SKM-1 treated with dmso at 0.1 percent for 144 hours (cell line): ENCODE results near the gene PFKL.
"Not testable (repeated sequence)": the region's sequence is repeated elsewhere in the genome, so short reads cannot be mapped to it uniquely, and the experiment has no call there.

Experiments used
- DNase-seq: peaks from one replicate; lab custom pipeline; 2025; ENCODE audit not compliant: unreplicated experiment; lab: John Stamatoyannopoulos, UW

Gene PFKL

DNA sequence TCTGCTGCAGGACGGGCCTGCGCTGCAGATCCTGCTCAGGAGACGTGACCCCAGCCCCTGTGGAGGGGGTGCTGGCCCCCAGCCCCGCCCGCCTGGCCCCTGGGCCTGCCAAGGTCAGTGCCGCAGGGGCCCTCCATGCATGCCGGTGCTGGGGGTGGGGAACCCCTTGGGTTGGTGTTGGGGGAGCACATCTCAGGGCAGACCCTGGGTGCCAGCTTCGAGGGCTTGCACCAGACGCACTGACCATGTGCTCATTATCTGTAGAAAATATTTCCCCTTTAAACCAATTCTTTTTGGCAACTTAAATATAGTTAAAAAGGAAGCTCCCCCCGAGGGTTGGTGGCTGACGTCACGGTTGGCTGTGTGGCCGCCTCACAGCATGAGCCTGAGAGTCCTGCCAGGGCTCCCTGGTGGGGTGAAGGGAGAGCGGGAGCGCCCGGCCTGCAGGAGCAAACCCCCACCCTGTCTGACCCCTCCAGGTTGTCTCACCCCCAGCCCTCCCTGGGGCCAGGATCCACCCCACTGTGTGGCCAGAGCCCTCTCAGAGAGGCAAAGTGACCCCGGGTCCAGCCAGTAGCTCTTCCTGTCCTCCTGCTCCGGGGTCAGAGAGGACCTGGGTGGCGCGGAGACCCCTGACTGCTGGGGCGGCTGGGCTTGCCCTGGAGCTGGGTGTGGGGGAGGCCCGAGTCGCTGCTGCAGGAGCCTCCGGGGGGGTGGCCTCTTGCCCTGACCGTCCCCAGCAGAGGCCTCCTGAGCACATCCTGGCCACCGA, 5.3 kb upstream of the PFKL start:
- DNase-seq = no peak

- no peak for DNase-seq
These were observed 4.7 kb upstream of the PFKL start for GRCh38 chr21:44295163-44295573.

GRCh38 chr21:44295646-44296045, 4.2 kb upstream of the PFKL start:
- no peak for DNase-seq

DNA sequence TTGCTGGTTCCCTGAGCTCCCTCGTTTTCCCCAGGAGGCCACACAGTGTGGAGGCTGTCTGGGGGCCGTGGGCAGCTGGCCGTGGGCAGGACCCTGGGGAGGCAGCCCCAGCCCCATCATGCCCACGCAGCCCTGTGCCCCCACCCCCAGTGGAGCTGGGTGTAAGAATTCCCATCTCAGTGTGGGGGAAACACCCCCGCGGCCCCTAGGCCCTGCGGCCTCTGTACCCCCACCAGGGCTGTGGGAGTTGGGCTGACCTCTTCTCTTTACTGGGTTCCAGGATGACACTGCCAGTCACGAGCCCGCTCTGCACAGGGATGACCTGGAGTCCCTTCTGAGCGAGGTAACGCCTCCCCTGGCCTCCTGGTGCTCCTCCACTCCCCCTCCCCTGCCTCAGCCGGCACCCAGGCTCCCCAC, 3.7 kb upstream of the PFKL start:
- DNase-seq = no peak

DNA sequence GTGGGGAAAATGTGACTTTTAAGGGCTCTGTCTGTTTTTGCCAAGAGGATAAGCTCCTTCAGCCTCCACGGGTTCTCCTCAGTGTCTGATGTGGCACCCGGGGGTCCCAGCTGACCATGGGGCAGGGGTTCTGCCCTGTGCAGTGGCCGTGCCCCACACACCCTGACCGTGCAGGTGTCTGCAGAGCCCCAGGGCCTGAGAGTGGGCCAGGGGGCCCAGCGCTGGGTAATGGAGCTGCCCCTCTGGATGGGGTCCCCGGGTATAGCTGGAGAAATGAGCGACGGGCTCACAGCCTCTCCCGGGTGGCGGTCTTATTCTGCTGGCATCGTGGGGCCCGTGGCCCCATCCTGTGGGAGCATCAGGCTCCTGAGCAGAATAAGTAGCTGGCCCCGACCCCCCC, 2.9 kb upstream of the PFKL start:
- no peak for DNase-seq

DNA sequence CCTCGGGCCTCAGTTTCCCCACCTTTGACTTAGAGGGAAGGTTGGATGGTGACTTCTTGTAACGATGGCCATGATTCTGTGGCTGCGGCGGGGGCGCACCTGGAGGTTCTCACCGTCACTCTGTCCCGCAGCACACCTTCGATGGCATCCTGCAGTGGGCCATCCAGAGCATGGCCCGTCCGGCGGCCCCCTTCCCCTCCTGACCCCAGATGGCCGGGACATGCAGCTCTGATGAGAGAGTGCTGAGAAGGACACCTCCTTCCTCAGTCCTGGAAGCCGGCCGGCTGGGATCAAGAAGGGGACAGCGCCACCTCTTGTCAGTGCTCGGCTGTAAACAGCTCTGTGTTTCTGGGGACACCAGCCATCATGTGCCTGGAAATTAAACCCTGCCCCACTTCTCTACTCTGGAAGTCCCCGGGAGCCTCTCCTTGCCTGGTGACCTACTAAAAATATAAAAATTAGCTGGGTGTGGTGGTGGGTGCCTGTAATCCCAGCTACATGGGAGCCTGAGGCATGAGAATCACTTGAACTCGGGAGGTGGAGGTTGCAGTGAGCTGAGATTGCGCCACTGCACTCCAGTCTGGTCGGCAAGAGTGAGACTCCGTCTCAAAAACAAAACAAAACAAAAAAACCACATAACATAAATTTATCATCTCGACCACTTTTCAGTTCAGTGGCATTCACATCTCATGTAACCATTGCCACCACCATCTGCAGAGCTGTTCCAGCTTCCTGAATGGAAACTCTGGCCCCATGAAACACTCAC, 2.1 kb upstream of the PFKL start:
- DNase-seq = peak; percentile 66

GRCh38 chr21:44298301-44298700, 1.6 kb upstream of the PFKL start:
- DNase-seq = no peak

GRCh38 chr21:44299085-44299457, 782 bp upstream of the PFKL start:
- DNase-seq = no peak

DNA sequence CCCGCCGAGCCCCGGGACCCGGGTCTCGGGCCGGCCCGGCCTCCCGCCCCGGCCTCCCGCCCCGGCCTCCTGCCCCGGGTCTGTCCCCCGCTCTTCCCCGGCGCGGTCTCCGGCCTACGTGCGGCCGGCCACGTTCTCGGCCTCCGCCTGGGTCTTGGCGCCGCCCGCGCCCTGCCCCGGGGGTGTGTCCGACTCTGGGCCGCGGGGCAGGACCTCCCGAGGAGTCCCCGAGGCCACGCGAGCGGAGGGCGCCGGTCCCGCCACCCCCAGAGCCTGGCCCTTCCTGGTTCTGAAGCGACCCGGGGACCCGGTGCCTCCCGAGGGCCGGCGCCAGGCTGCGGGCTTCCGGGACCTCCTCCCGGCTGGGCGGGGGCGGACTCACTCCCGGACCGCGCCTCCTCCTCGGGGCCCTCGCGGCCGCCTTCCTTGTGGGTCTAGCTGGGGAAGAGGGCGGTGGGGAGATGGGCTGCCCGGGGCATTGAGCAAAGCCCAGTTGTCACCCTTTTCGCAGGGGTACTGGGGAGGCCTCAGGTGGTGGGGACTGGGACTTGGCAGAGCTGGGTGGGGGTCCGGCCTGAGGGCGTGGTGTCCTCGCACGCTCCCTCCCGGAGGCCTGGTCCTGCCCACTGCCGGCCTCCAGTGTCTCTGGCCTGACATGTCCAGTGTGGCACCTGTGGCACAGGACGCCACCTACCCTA, 558 bp downstream of the PFKL start:
- DNase-seq = peak; percentile 40

DNA sequence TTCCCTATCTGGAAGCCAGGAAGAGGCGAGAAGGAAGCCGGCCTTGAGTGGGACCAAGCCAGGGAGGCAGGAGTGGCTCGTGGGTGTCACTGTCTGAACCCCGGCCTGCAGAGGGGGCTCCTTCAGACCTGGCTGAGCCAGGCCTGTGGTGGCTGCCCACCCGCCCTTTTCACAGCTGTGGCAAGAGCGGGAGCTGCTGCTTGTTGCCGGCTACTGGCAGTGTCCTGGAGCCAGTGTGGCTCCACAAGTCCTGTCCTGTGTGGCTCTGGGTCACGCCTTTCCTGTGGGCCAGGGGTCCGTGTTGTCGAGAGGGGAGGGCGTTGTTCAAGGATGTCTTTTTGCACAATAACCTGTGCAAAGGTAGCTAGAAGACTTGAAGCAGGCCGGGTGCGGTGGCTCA, 1.3 kb downstream of the PFKL start:
- no peak for DNase-seq

DNA sequence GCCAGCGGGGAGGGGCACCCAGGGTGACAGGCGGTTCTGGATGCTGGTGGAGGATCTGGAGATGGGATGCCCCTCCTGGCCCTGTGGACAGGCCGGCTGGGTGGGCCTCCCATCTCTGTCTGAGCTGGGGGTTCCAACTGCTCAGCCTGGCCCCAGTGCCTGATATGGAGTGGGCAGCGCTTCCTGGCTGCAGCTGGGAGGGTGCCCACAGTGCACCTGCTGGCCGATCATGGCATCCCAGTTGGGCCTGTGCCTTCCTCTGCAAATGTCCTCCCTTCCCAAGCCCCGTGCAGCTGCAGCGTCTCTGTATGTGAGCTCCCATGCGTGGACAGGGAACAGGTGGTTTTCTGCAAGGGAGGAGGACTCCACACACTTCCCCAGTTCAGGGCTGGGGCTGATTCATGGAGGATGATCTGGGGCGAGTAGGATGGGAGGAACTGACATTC, 2.1 kb downstream of the PFKL start:
- DNase-seq = no peak

- not testable (repeated sequence) for DNase-seq
These were observed 2.9 kb downstream of the PFKL start for GRCh38 chr21:44302573-44303401.

DNA sequence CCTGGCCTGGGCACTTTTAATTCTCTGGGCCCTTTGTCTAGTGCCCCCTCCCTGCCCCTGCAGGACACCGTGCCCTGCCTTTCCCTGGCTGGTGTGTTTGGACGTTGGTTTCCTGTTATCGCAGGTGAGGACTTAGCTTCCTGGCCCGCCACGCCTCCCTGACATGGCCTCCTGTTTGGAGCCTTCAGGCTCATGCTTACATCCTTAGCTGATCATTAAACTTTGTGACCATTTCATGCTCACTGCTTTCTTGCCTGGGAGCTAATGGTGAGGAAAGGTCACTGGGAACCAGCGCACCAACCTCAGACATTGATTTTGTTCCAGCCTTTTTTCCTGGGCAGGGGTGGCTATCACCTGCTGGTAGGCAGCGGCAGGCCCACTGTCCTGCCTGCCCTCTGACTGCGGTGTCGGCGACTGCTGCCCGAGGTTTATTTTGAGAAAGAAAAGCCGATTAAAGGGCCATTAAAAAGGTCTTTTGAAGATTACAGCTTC, 3.7 kb downstream of the PFKL start:
- no peak for DNase-seq

GRCh38 chr21:44304011-44304616, 4.3 kb downstream of the PFKL start:
- DNase-seq = no peak

DNA sequence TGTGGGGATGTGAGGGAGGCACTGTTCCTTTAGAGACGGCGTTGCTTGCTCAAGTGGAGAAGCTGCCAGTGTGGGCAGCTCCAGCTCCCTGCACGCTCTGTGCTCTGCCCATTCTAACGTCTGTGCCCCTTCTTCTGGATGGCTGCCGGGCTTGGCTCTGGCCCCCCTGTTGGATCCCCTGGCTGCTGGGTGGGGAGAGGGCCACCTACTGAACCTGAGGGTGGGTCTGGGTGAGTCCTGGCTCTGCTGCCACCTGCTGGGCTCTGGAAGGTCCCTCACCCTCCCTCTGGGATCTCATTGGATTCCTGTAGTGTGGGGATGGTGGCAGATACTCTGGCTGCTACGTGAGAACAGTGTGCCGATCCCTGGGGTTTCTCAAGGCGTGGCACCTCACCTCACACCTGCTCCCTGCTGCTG, 5.0 kb downstream of the PFKL start:
- peak; percentile 11 for DNase-seq

DNA sequence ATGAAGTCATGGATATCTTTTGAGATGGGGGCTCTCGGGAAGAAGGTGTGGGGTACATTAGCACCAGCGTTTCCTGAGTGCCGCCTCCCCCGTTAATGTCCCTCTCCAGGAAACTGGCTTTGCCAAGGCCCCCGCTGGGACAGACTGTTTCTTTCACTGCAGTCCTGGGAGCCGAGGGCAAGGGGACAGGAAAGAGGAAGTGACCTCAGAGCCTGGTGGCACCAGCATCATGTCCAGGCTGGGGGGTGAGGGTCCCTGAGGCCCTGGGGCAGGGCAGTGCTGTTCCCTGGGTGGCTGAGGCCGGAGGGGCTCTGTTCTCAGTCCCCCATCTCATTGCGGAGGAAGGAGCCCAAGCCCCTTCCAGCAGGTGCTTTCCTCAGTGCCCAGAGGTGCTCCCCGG, 5.8 kb downstream of the PFKL start:
- DNase-seq = no peak

- DNase-seq = no peak
These were observed 7.3 kb downstream of the PFKL start for GRCh38 chr21:44306936-44307704.

- no peak for DNase-seq
These were observed 11.0 kb downstream of the PFKL start for GRCh38 chr21:44310628-44311507.

DNA sequence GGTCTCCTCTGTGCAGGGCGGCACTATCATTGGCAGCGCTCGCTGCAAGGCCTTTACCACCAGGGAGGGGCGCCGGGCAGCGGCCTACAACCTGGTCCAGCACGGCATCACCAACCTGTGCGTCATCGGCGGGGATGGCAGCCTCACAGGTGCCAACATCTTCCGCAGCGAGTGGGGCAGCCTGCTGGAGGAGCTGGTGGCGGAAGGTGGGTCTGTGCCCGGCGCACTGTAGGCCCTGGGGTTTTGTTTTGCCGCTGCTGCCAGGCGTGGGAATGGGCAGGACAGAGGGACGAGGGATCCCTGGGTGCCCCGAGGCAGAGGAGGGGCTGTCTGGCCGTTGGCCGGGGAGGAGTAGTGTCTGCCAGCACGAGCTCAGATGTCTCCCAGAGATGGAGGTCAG, 12.2 kb downstream of the PFKL start:
- no peak for DNase-seq
